Suprapubic skin (tissue), 4 donors: ENCODE data around the gene CTDSP1. TPM values are rescaled to one million over a fixed set of nuclear protein-coding genes. Genes with fewer than 3 reads are reported as not detected.

Experiments
- DNase-seq, 2 donors: peaks; one replicate each; pipeline ENCODE4 v3.0.0-alpha.2; 2019; ENCODE audit warnings: low spot score in 2 of 2
- H3K27ac ChIP-seq: fragments of 200-600 bp; sonication (generic); one replicate; pipeline ENCODE4 v1.5.1; 2019
- H3K27me3 ChIP-seq: fragments of 200-600 bp; sonication (generic); one replicate; pipeline ENCODE4 v1.5.1; 2019
- H3K36me3 ChIP-seq: fragments of 200-600 bp; sonication (generic); one replicate; pipeline ENCODE4 v1.5.1; 2019
- H3K4me1 ChIP-seq: fragments of 200-600 bp; sonication (generic); one replicate; pipeline ENCODE4 v1.5.1; 2019
- H3K4me3 ChIP-seq: fragments of 200-600 bp; sonication (generic); one replicate; pipeline ENCODE4 v1.5.1; 2019; ENCODE audit warnings: mild to moderate bottlenecking
- H3K9me3 ChIP-seq: fragments of 200-600 bp; sonication (generic); one replicate; pipeline ENCODE4 v1.5.1; 2019
- CTCF ChIP-seq, 2 donors: fragments of 200-600 bp in 1 of 2; fragments of 450-650 bp in 1 of 2; sonication (generic) in 1 of 2; IDR thresholded peaks; one replicate each; pipeline ENCODE4 v1.5.1; 2016 to 2019; ENCODE audit warnings: antibody characterized with exemption in 2 of 2, mild to moderate bottlenecking in 1 of 2, moderate library complexity in 1 of 2
- EP300 ChIP-seq: sonication (generic); formaldehyde crosslinking; IDR thresholded peaks from one replicate; pipeline ENCODE4 v1.6.1; 2017; ENCODE audit warnings: antibody characterized with exemption
- POLR2A ChIP-seq, 2 donors: fragments of 450-650 bp; IDR thresholded peaks; one replicate each; pipeline ENCODE4 v1.6.1; 2017; ENCODE audit warnings: antibody characterized with exemption in 2 of 2, mild to moderate bottlenecking in 2 of 2, moderate library complexity in 2 of 2
- POLR2AphosphoS5 ChIP-seq, 3 donors: sonication (generic); formaldehyde crosslinking; IDR thresholded peaks; one replicate each; pipeline ENCODE4 v1.6.1; 2017; ENCODE audit warnings: antibody characterized with exemption in 3 of 3
- WGBS: methylation state at CpG from one replicate; pipeline ENCODE4 v1.1.5; 2018; 5-methylcytosine and 5-hydroxymethylcytosine counted together
- total RNA-seq, 4 donors: library from RNA; depleted of rRNA; stranded (reverse); fragments of >200 nt; gene quantifications; one replicate each; pipeline ENCODE4 v1.1.0, GENCODE V29; 2016

The CTDSP1 gene
- total RNA-seq, 4 donors from 2014 or later: 70.3 to 140 (median 99.5) TPM

GRCh38 chr2:218406209-218406948 lies 6.7 kb downstream of the CTDSP1 start:
- H3K4me1 ChIP-seq: peaks cover 62% of the 10 kb centered on the region
- TF ChIP-seq EP300 (no peak), CTCF (IDR thresholded peaks at IDR 0.05) (peak; percentile 46 to 84), POLR2A (IDR thresholded peaks at IDR 0.05) (no peak), POLR2AphosphoS5 (IDR thresholded peaks at IDR 0.05) (peak in 2 of 3 donors; percentile 67 to 68)
- no peaks in the 10 kb centered on the region for H3K27me3 ChIP-seq
- peak overlapping the region; percentile 47 for H3K4me3 ChIP-seq
- under 1% methylated on average over 18 of the region's 56 CpGs for WGBS
- peak overlapping the region; percentile 76 for H3K27ac ChIP-seq
- DNase-seq: peak; percentile 97 to 98
- H3K36me3 ChIP-seq: peaks cover 32% of the 10 kb centered on the region
- no peaks in the 10 kb centered on the region for H3K9me3 ChIP-seq

GRCh38 chr2:218406949-218407618 lies 7.4 kb downstream of the CTDSP1 start:
- WGBS: 2% methylated on average over 13 of the region's 13 CpGs
- DNase-seq: peak; percentile 87
- TF ChIP-seq POLR2A (IDR thresholded peaks at IDR 0.05): no peak
- TF ChIP-seq POLR2AphosphoS5 (IDR thresholded peaks at IDR 0.05): peak in 2 of 3 donors; percentile 39 to 57
- no peak for TF ChIP-seq EP300
- Histone ChIP-seq H3K27ac (peak overlapping the region; percentile 76), H3K4me3 (peak overlapping the region; percentile 47), H3K9me3 (no peaks in the 10 kb centered on the region), H3K27me3 (no peaks in the 10 kb centered on the region), H3K4me1 (peaks cover 55% of the 10 kb centered on the region), H3K36me3 (peaks cover 30% of the 10 kb centered on the region)

- DNase-seq: no peak
- TF ChIP-seq POLR2AphosphoS5 (IDR thresholded peaks at IDR 0.05) (no peak), EP300 (no peak), POLR2A (IDR thresholded peaks at IDR 0.05) (no peak), CTCF (IDR thresholded peaks at IDR 0.05) (no peak)
- Histone ChIP-seq H3K4me3 (no peak overlapping the region), H3K27ac (no peak overlapping the region), H3K9me3 (no peaks in the 10 kb centered on the region), H3K27me3 (no peaks in the 10 kb centered on the region), H3K4me1 (peaks cover 48% of the 10 kb centered on the region), H3K36me3 (peaks cover 23% of the 10 kb centered on the region)
- WGBS: 69% methylated on average over 8 of the region's 8 CpGs
These were observed 8.0 kb downstream of the CTDSP1 start for GRCh38 chr2:218407717-218408116.

- 91% methylated on average over 5 of the region's 5 CpGs for WGBS
- no peaks in the 10 kb centered on the region for H3K9me3 ChIP-seq
- H3K4me1 ChIP-seq: no peaks in the 10 kb centered on the region
- H3K27ac ChIP-seq: no peak overlapping the region
- no peak for DNase-seq
- H3K27me3 ChIP-seq: no peaks in the 10 kb centered on the region
- no peak for TF ChIP-seq EP300
- TF ChIP-seq POLR2A (IDR thresholded peaks at IDR 0.05): no peak
- no peak overlapping the region for H3K4me3 ChIP-seq
- H3K36me3 ChIP-seq: no peaks in the 10 kb centered on the region
These were observed 18.7 kb downstream of the CTDSP1 start for GRCh38 chr2:218418321-218418716.

- no peaks in the 10 kb centered on the region for H3K36me3 ChIP-seq
- TF ChIP-seq POLR2AphosphoS5 (IDR thresholded peaks at IDR 0.05): no peak
- TF ChIP-seq POLR2A (IDR thresholded peaks at IDR 0.05): no peak
- TF ChIP-seq CTCF (IDR thresholded peaks at IDR 0.05): no peak
- TF ChIP-seq EP300: no peak
- H3K27ac ChIP-seq: no peak within 1 kb of the TSS
- no peaks in the 10 kb centered on the region for H3K4me1 ChIP-seq
- DNase-seq: no peak
- H3K9me3 ChIP-seq: no peaks in the 10 kb centered on the region
- H3K27me3 ChIP-seq: no peaks in the 10 kb centered on the region
- WGBS: 74% methylated on average over 3 of the region's 9 CpGs
- no peak within 1 kb of the TSS for H3K4me3 ChIP-seq
These were observed 19.2 kb downstream of the CTDSP1 start, which contains the start of gene VIL1 for GRCh38 chr2:218418717-218419458. Gene VIL1 (plus strand): TSS chr2:218419123. CDS start chr2:218423779, 4,656 bp downstream.
